A673 (cell line): ENCODE data around the gene EVA1C.

ENCODE experiments used
- EZH2 ChIP-seq: fragments of 200-600 bp; sonication (generic); IDR thresholded peaks from 2 replicates; pipeline ENCODE4 v1.6.1; 2017; ENCODE audit warnings: borderline replicate concordance, low read depth, mild to moderate bottlenecking, mixed read lengths, antibody characterized with exemption, low read length; ENCODE audit not compliant: poor library complexity, severe bottlenecking
- TF ChIP-seq, protein P1 (sequence below): fragments of 300-800, 200-600 bp; sonication (generic); conservative IDR thresholded peaks from 2 replicates; pipeline ENCODE4 v1.5.1; 2017; ENCODE audit warnings: low read depth, mild to moderate bottlenecking, antibody characterized with exemption, low read length, moderate library complexity, mixed read lengths

DNA sequence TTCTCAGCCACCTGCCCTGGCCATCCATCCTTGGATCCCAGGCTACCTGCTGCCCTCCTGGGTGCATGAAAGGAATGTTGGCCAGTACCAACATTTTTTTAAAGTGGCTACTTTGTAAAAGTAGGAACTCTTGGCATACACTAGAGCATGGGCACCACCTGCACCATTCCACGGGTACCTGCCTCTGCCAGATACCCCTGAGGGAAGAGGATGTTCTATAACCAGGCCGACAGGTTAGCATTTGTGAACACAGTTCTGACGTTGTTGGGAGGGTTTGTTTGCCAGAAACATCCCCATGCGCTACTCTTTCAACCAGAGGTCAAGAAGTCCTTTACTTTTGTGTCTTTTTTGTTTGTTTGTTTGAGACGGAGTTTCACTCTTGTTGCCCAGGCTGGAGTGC, 43.0 kb downstream of the EVA1C start:
- TF ChIP-seq, protein P1, sequence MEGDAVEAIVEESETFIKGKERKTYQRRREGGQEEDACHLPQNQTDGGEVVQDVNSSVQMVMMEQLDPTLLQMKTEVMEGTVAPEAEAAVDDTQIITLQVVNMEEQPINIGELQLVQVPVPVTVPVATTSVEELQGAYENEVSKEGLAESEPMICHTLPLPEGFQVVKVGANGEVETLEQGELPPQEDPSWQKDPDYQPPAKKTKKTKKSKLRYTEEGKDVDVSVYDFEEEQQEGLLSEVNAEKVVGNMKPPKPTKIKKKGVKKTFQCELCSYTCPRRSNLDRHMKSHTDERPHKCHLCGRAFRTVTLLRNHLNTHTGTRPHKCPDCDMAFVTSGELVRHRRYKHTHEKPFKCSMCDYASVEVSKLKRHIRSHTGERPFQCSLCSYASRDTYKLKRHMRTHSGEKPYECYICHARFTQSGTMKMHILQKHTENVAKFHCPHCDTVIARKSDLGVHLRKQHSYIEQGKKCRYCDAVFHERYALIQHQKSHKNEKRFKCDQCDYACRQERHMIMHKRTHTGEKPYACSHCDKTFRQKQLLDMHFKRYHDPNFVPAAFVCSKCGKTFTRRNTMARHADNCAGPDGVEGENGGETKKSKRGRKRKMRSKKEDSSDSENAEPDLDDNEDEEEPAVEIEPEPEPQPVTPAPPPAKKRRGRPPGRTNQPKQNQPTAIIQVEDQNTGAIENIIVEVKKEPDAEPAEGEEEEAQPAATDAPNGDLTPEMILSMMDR, result no peak
- TF ChIP-seq EZH2, result no peak
